Choroid plexus epithelial cell (primary cell): ENCODE measurements around the gene HMX1.

ENCODE experiments used
- DNase-seq: peaks from one replicate; pipeline ENCODE4 v3.0.0-alpha.2; 2010; ENCODE audit warnings: low read depth
- H3K4me3 ChIP-seq: 2 replicates; pipeline ENCODE4 v1.5.1; 2011; ENCODE audit warnings: low read depth, mild to moderate bottlenecking, control low read depth, low read length, moderate library complexity
- TF ChIP-seq, protein P1 (sequence below): conservative IDR thresholded peaks from 2 replicates; pipeline ENCODE4 v1.5.1; 2011; ENCODE audit warnings: low read depth, mild to moderate bottlenecking, control low read depth, inconsistent platforms, low read length, moderate library complexity

HMX1 gene

DNA sequence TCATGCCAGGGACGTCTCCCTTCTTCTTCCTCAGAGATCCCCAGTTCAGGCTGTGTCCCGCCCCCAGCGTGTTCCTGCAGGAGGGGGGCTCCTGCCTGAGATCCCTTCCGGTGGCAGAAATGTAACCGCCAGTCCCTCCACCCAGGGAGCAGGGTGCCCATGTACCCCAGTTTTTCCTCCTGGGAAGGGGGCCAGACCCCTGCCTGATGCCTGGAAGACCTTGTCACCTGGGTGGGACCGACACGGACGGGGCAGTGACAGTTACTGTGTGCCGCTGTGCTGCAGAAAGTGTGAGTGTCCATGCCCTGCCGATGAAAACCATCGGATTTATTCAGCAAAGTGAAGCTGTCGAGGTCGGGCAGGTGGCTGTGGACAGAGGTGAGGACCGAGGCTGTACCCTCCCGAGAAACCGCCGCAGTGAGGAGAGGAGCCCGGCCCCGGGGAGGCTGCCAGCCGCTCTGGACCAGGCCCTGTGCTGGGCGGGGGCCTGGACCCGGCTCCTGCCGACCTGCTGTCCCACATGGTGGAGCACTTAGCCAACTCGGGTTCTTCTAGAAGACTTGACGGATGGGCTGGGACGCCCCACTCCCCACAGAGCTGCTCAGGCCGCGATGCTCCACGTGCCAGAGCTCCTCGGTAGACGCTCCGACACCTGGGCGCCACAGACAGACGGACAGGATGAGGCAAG is 36.7 kb upstream of the HMX1 start:
- H3K4me3 ChIP-seq, result no peak overlapping the region
- DNase-seq, result no peak
- TF ChIP-seq, protein P1, sequence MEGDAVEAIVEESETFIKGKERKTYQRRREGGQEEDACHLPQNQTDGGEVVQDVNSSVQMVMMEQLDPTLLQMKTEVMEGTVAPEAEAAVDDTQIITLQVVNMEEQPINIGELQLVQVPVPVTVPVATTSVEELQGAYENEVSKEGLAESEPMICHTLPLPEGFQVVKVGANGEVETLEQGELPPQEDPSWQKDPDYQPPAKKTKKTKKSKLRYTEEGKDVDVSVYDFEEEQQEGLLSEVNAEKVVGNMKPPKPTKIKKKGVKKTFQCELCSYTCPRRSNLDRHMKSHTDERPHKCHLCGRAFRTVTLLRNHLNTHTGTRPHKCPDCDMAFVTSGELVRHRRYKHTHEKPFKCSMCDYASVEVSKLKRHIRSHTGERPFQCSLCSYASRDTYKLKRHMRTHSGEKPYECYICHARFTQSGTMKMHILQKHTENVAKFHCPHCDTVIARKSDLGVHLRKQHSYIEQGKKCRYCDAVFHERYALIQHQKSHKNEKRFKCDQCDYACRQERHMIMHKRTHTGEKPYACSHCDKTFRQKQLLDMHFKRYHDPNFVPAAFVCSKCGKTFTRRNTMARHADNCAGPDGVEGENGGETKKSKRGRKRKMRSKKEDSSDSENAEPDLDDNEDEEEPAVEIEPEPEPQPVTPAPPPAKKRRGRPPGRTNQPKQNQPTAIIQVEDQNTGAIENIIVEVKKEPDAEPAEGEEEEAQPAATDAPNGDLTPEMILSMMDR, result no peak

GRCh38 chr4:8907596-8908205 is 36.1 kb upstream of the HMX1 start:
- H3K4me3 ChIP-seq, result no peak overlapping the region
- TF ChIP-seq, protein P1, result no peak
- no peak for DNase-seq

GRCh38 chr4:8906991-8907595 is 35.5 kb upstream of the HMX1 start:
- DNase-seq, result no peak
- TF ChIP-seq, protein P1, result no peak
- no peak overlapping the region for H3K4me3 ChIP-seq

- TF ChIP-seq, protein P1, result no peak
- no peak for DNase-seq
- no peak overlapping the region for H3K4me3 ChIP-seq
Observed at GRCh38 chr4:8906668-8906970, 35.0 kb upstream of the HMX1 start.

GRCh38 chr4:8905773-8906667 is 34.4 kb upstream of the HMX1 start:
- DNase-seq, result no peak
- H3K4me3 ChIP-seq, result no peak overlapping the region
- TF ChIP-seq, protein P1, result no peak

DNA sequence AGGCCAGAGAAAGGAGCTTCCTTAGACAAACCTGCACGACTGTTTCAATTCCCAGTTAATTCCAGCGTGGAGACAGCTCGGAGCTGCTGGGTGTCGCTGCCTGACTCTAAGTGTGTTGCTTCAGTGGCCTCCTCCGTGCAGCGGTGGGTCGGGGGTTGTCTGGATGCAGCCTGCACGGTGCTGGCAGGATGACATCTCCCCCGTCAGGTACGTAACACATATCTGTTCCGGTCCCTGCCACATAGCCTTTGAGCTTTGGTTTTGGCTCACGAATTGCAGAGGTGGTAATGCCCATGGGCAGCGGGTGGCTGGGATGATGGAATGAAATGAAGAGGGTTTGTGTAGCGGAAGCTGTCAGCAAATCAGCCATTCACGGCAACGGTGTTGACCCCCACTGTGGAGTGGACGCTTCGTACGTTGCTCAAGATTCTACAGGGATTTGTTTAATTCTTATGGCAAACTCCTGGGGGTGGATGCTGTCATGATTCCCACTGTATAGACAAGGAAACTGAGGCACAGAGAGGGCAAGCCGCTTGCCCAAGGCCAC is 33.7 kb upstream of the HMX1 start:
- TF ChIP-seq, protein P1, result no peak
- no peak for DNase-seq

More for the DNA sequence above, 33.7 kb upstream of the HMX1 start:
- H3K4me3 ChIP-seq, result no peak overlapping the region
